ENCODE results near the gene C1orf116.

- TF ChIP-seq FOXP2 (optimal IDR thresholded peaks at IDR 0.05; ENCODE audit: borderline replicate concordance, extremely low read depth, extremely low read length, insufficient read depth) (no peak), POLR2AphosphoS5 (IDR thresholded peaks at IDR 0.05; ENCODE audit: low read depth, low read length) (no peak), SIN3A (IDR thresholded peaks at IDR 0.05; ENCODE audit: borderline replicate concordance, insufficient read depth, low read length) (no peak), TAF1 (IDR thresholded peaks at IDR 0.05; ENCODE audit: borderline replicate concordance, insufficient read depth, low read length) (no peak), REST (IDR thresholded peaks at IDR 0.05; ENCODE audit: insufficient read depth in 1 of 2, low read depth in 2 of 2, low read length in 2 of 2) (no peak)
These were observed 12.9 kb upstream of the C1orf116 start for GRCh38 chr1:207045453-207045852.

All from PFSK-1 (cell line).